Naive B cell (primary cell): Measurements from ENCODE around the gene MAP4K2. TPM values are rescaled to one million over a fixed set of nuclear protein-coding genes. Genes with fewer than 3 reads are reported as not detected.

Experiments
- ATAC-seq, 2 donors: fragments of 150-1000 bp; cut with Tn5 transposase; 2 replicates each; pipeline ENCODE4 v1.10.0; 2021; ENCODE audit warnings: low read depth in 2 of 2, mild to moderate bottlenecking in 2 of 2, moderate library complexity in 2 of 2
- DNase-seq: peaks from one replicate; pipeline ENCODE4 v3.0.0; 2022
- H3K27ac Mint-ChIP-seq, 6 donors: one replicate each; pipeline ENCODE4 v1.8.0; 2020 to 2022; ENCODE audit warnings: mild to moderate bottlenecking in 6 of 6, mixed read lengths in 6 of 6, moderate library complexity in 5 of 6, inconsistent platforms in 2 of 6
- H3K27me3 Mint-ChIP-seq, 3 donors: one replicate each; pipeline ENCODE4 v1.8.0; 2021 to 2022; ENCODE audit warnings: mixed read lengths in 3 of 3, mild to moderate bottlenecking in 1 of 3
- H3K36me3 Mint-ChIP-seq, 2 donors: one replicate each; pipeline ENCODE4 v1.8.0; 2020 to 2022; ENCODE audit warnings: mixed read lengths in 2 of 2, inconsistent platforms in 1 of 2, mild to moderate bottlenecking in 1 of 2
- H3K4me1 Mint-ChIP-seq, 3 donors: one replicate each; pipeline ENCODE4 v1.8.0; 2020 to 2022; ENCODE audit warnings: mixed read lengths in 3 of 3, inconsistent platforms in 1 of 3, mild to moderate bottlenecking in 1 of 3, moderate library complexity in 1 of 3
- H3K4me3 Mint-ChIP-seq, 8 donors: one replicate each; pipeline ENCODE4 v1.8.0; 2020 to 2022; ENCODE audit warnings: mild to moderate bottlenecking in 8 of 8, mixed read lengths in 8 of 8, moderate library complexity in 8 of 8, inconsistent platforms in 2 of 8
- H3K9me3 Mint-ChIP-seq, 7 donors: one replicate each; pipeline ENCODE4 v1.8.0; 2020 to 2022; ENCODE audit warnings: mixed read lengths in 7 of 7, mild to moderate bottlenecking in 5 of 7, inconsistent platforms in 2 of 7, moderate library complexity in 1 of 7
- polyA plus RNA-seq, 6 donors: library from polyadenylated mRNA; unstranded; fragments of 300-500 nt; fragmentation: Illumina TruSeq; gene quantifications; one replicate each; pipeline ENCODE4 v1.2.3, GENCODE V29; 2021; ENCODE audit warnings: low read depth in 6 of 6

The MAP4K2 gene
- polyA plus RNA-seq, 6 donors from 2014 or later = 29.8 to 65.0 (median 39.7) TPM

DNA sequence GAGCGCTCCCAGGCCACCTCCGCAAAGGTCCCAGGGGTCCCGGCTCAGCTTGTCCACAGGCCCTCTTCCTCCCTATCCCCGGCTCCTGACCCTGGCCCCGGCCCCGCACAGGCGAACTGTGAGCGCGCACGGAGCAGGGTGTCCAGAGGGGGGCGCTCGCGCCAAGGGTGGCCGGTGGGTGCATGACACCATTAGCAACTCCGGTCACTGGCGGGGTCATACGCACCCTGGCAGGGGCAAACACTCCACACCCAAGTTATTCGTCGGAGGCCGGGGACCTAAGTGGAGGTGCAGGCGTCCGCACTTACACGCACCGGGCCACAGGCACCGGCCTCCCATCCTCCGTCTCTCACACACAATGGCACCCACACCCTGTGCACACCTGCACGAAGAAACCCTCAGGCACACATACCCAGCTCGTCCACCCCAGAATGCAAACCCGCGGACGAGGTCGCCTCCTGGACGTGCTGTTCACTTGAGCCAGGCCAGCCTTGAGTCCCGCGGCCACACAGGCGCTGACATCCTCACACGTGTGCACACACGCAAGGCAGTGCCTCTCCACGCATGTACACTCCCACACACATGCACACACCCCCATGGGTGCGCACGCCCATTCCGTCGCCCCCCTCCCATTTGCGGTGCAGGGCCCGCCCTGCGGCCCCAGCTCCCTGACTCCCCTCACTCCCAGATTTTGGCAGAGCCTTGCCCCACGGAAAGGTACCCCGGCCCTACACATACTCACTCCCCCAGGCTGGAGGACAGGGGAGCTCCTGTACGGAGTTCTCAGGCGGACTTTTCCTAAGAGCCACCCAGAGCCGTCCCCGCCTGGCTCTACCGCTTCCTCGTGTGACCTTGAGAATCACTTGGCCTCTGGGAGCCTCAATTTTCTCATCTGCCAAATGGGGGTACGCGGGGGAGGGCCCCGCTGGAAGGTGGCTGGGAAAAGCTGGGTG lies 59.1 kb downstream of the MAP4K2 start, which contains the start of gene RASGRP2:
Gene RASGRP2 (minus strand): TSS at position 552 of the 953 bp plus-strand sequence. CDS start 1,276 bp downstream, outside the sequence.
- Mint-ChIP-seq H3K9me3 (no peaks in the 10 kb centered on the region), H3K4me1 (peaks cover 47 to 77% (median 60%) of the 10 kb centered on the region in 3 donors), H3K27me3 (no peaks in the 10 kb centered on the region), H3K36me3 (peaks cover 0 to 10% of the 10 kb centered on the region in 2 donors), H3K27ac (peak within 1 kb of the TSS; percentile 98 to 99 (median 99)), H3K4me3 (peak within 1 kb of the TSS; percentile 93 to 100 (median 98))
- DNase-seq (peak; percentile 88), ATAC-seq (peak; percentile 45 to 46)

DNA sequence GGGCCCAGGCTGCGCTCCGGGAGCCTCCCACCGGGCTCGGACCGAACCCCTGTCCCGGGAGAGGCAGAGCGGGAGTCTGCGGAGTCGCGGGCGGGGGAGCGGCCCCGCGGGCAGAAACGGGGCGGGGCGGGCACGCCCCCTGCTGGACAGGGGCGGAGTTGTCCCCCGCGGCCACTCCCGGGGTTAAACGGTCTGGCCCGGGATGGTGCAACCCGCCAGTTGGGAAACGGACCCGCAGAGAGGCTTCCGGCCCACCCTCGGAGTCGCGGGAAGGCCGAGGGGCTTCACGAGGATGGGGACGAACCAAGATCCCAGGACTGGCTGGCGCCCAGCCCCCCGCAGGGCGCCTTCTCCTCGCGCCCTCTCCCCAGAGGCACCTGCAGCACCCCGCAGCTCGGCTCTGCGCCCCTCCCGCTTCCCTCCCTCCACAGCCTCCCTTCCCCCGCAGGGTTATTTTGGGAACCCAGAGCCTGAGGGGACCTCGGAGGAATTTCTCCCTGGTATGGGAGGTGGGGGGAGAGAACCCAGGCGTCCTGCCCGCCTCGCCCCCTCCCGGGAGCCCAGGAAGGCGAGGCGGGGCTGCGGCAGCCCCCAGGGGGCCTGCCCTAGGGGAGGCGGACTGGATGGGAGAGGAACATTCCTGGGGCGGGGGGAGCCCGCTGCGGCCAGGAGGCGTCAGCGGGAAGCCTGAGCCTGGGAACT lies 60.0 kb downstream of the MAP4K2 start:
- Mint-ChIP-seq H3K27ac (peak overlapping the region in 1 of 6 donors; percentile 99), H3K36me3 (peaks cover 0 to 10% of the 10 kb centered on the region in 2 donors), H3K9me3 (no peaks in the 10 kb centered on the region), H3K4me3 (peak overlapping the region in 7 of 8 donors; percentile 93 to 100 (median 99)), H3K27me3 (no peaks in the 10 kb centered on the region), H3K4me1 (peaks cover 45 to 73% (median 52%) of the 10 kb centered on the region in 3 donors)
- ATAC-seq = peak; percentile 3
- peak; percentile 77 for DNase-seq

DNA sequence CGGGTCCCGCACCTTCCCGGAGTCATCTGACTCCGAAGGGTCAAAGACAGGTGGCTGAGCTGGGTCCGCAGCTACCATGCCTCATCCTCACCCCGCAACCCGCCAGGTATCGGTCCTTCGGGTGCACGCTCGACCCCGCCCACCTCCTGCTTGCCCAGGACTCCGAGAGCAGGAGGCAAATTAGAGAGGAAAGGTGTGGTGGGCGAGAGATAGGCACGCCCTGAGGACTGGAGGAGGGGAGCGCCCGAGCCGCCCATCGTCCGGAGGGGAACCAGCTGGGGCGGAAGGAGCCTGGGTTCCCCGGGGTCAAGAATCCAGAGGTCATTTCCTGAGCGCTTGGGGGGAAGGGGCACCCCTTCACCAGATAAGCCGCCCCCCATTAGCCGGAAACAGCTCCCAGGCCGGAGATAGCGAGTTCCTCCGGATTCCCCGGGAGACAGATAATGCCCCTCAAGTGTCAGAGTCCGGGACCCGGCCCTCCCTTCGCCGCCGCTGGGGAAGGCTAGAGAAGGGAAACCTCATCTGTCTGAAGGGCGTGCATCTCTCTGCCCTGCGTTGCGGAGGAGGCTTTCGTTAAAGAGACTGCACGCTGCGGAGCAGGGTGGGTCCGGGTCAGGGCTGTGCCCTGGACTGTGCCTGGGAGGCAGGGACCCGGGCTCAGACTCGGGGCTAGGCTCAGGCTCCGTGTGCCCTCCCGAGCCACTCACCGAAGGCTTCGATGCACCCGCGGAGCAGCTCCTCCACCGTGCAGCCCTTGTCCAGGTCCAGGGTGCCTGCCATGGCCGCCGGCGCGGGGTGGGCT lies 60.7 kb downstream of the MAP4K2 start:
- DNase-seq = no peak
- Mint-ChIP-seq H3K4me3 (peak overlapping the region; percentile 76 to 99 (median 86)), H3K27ac (peak overlapping the region in 5 of 6 donors; percentile 49 to 95 (median 86)), H3K9me3 (no peaks in the 10 kb centered on the region), H3K4me1 (peaks cover 42 to 66% (median 44%) of the 10 kb centered on the region in 3 donors), H3K36me3 (peaks cover 0 to 10% of the 10 kb centered on the region in 2 donors), H3K27me3 (no peaks in the 10 kb centered on the region)
- ATAC-seq = no peak

DNA sequence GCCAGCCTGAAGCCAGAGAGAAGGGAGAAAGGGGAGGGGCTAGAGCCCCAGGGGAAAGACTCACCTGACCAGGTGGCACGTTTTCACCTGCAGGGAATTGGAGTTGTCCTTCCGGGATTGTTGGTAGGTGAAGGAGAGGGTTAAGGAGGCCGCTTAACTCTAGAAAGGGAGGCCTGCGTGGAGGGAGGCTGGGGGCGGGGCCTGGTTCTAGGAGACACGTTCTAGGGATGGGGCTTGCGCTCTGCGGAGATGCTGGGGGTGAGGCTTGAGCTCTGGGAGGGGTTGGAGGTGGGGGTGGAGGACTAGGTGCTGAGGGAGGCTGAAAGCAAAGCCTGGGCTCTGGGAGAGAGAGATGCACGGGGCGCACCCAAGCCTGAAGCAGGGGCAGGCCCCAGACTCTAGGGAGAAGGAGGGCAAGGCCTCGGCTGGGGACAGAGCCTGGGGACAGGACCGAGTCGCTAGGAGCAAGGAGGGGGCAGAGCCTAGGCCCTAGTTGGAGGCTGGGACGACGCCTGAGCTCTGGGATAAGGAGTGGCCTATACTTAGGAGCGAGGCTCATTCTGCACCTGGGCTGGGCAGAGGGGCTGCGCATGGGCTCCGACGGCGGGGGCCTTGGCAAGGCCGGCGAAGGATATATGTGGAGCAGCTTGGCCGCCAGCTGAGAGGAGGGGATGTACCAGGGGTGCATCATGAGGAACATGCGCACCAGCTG lies 61.5 kb downstream of the MAP4K2 start:
- Mint-ChIP-seq H3K4me1 (peaks cover 39 to 61% (median 42%) of the 10 kb centered on the region in 3 donors), H3K9me3 (no peaks in the 10 kb centered on the region), H3K4me3 (peak overlapping the region; percentile 76 to 99 (median 86)), H3K27me3 (no peaks in the 10 kb centered on the region), H3K27ac (peak overlapping the region in 5 of 6 donors; percentile 49 to 95 (median 80)), H3K36me3 (peaks cover 0 to 10% of the 10 kb centered on the region in 2 donors)
- ATAC-seq (no peak), DNase-seq (no peak)

DNA sequence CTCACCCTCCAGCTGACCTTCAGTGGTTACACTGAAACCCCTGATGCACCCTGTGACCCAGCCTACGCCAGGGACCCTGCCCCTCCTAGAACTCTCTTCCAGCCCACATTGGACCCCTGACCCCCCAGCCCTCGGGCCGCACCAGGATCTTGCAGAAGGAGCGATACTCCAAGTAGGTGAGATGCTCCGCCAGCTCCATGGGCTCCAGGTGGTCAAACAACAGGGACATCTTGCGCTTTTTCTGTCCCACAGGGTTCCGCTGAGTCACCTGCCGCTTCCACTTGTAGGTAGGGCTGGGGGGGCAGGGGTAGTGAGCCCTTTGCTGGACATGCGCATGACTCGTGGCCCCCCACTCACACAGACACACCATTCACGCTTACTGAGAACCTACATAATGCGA lies 63.1 kb downstream of the MAP4K2 start:
- DNase-seq (no peak), ATAC-seq (no peak)
- H3K9me3 Mint-ChIP-seq = no peaks in the 10 kb centered on the region
- H3K27ac Mint-ChIP-seq = peak overlapping the region in 2 of 6 donors; percentile 31 to 80
- peaks cover 42 to 58% (median 44%) of the 10 kb centered on the region in 3 donors for H3K4me1 Mint-ChIP-seq
- peak overlapping the region in 3 of 8 donors; percentile 54 to 85 (median 82) for H3K4me3 Mint-ChIP-seq
- H3K27me3 Mint-ChIP-seq = no peaks in the 10 kb centered on the region
- peaks cover 6 to 14% of the 10 kb centered on the region in 2 donors for H3K36me3 Mint-ChIP-seq

DNA sequence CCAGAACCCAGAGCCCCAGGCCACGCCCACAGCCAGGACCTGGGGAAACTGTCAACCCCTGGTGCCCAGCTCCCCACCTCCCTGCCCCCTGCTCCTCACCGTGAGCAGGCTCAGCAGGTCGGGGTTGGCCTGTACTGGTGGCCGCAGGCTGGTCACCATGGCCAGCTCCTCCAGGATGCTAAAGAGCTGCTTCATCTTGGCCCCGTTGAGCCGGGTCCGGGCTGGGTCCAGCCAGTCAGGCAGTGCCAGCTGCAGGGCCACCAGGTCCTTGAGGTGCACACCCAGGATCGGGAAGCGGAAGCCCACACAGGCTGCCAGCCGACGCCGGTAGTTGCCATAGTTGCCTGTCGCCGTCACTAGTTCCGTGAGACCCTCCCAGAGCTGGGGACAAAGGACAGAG lies 66.4 kb downstream of the MAP4K2 start:
- no peak overlapping the region for H3K4me3 Mint-ChIP-seq
- DNase-seq = no peak
- H3K27me3 Mint-ChIP-seq = no peaks in the 10 kb centered on the region
- peak overlapping the region in 2 of 6 donors; percentile 54 to 62 for H3K27ac Mint-ChIP-seq
- peaks cover 32 to 55% (median 51%) of the 10 kb centered on the region in 3 donors for H3K4me1 Mint-ChIP-seq
- no peaks in the 10 kb centered on the region for H3K9me3 Mint-ChIP-seq
- H3K36me3 Mint-ChIP-seq = peaks cover 6 to 16% of the 10 kb centered on the region in 2 donors
- ATAC-seq = no peak

DNA sequence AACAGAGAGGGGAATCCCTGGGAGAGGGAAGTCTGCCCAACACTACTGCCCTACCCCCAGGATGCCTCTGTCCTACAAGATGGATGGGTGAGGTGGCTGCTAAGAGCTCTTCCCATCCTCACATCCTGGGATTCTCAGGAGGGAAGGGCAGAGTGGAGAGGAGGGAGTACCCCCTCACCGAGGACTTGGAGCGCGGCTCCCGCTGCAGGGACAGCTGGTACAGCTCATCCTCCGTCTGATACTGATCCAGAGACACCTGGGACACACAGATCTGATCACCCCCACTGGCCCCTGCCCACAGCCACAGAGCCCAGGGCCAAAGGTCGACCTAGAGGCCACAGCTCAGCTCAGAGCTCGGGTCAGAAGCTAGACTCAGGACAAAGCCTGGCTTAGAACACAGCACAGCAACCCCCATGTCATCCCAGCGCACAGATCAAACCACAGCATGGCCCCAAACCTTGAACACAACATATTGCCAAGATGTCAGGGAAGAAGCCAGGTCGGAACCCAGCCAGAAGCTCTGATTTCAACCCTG lies 67.2 kb downstream of the MAP4K2 start:
- Mint-ChIP-seq H3K27ac (peak overlapping the region in 5 of 6 donors; percentile 26 to 67 (median 62)), H3K27me3 (no peaks in the 10 kb centered on the region), H3K4me3 (peak overlapping the region in 2 of 8 donors; percentile 12 to 66), H3K4me1 (peaks cover 25 to 46% (median 43%) of the 10 kb centered on the region in 3 donors), H3K36me3 (peaks cover 6 to 16% of the 10 kb centered on the region in 2 donors), H3K9me3 (no peaks in the 10 kb centered on the region)
- ATAC-seq (no peak), DNase-seq (no peak)

Other genes starting within 250 kb of the MAP4K2 start
- gene SLC22A11, start 247.3 kb downstream of the MAP4K2 start, polyA plus RNA-seq = not detected
- not detected for gene SLC22A12, start 212.0 kb downstream of the MAP4K2 start, polyA plus RNA-seq
- not detected for gene NRXN2, start 80.0 kb downstream of the MAP4K2 start, polyA plus RNA-seq
- 100 to 1,000 TPM; 274 to 429 (median 285) TPM for gene RASGRP2, start 59.1 kb downstream of the MAP4K2 start, polyA plus RNA-seq
- 1 to 10 TPM in 5 of 6 donors, not detected in 1; 2.1 to 4.9 (median 2.2) TPM for gene PYGM, start 43.2 kb downstream of the MAP4K2 start, polyA plus RNA-seq
- gene SF1, start 24.7 kb downstream of the MAP4K2 start, polyA plus RNA-seq = 100 to 1,000 TPM in 4 of 6 donors, 10 to 100 TPM in 2; 68.6 to 242 (median 132) TPM
- 10 to 100 TPM; 12.3 to 49.5 (median 27.4) TPM for gene MEN1, start 7.3 kb upstream of the MAP4K2 start, polyA plus RNA-seq
- gene CDC42BPG, start 41.4 kb upstream of the MAP4K2 start, polyA plus RNA-seq = under 1 TPM in 4 of 6 donors, not detected in 2; 0.17 to 0.57 (median 0.33) TPM
- gene EHD1, start 75.4 kb upstream of the MAP4K2 start, polyA plus RNA-seq = 100 to 1,000 TPM in 2 of 6 donors, 10 to 100 TPM in 4; 65.3 to 119 (median 90.7) TPM
- 1 to 10 TPM in 5 of 6 donors, not detected in 1; 2.8 to 5.0 (median 3.4) TPM for gene ATG2A, start 114.0 kb upstream of the MAP4K2 start, polyA plus RNA-seq
- 10 to 100 TPM in 3 of 6 donors, 1 to 10 TPM in 3; 7.2 to 15.1 (median 10.2) TPM for gene PPP2R5B, start 121.5 kb upstream of the MAP4K2 start, polyA plus RNA-seq
- gene GPHA2, start 132.7 kb upstream of the MAP4K2 start, polyA plus RNA-seq = not detected
- gene MAJIN, start 168.9 kb upstream of the MAP4K2 start, polyA plus RNA-seq = 1 to 10 TPM in 2 of 6 donors, under 1 TPM in 2, not detected in 2; 0.48 to 1.7 (median 1.1) TPM
- gene BATF2, start 193.8 kb upstream of the MAP4K2 start, polyA plus RNA-seq = 1 to 10 TPM in 3 of 6 donors, under 1 TPM in 2, not detected in 1; 0.13 to 2.9 (median 1.6) TPM
- gene ARL2, start 210.9 kb upstream of the MAP4K2 start, polyA plus RNA-seq = 10 to 100 TPM; 45.9 to 74.0 (median 64.2) TPM
- 10 to 100 TPM; 11.7 to 18.3 (median 14.9) TPM for gene SNX15, start 224.2 kb upstream of the MAP4K2 start, polyA plus RNA-seq
- gene SAC3D1, start 238.0 kb upstream of the MAP4K2 start, polyA plus RNA-seq = 1 to 10 TPM; 4.7 to 9.6 (median 6.4) TPM